Measurements from ENCODE around the gene ACSL1. TPM values are rescaled to one million over a fixed set of nuclear protein-coding genes. Genes with fewer than 3 reads are reported as not detected.
A peak's percentile ranks its signal among the peaks of the same experiment; 100 is the strongest.

The ACSL1 gene
- total and polyA plus RNA-seq, 9 of the 15 experiments (the other 6 are each of a cell fraction or from before 2014, with no cell fraction given): 6.7 to 24.1 (median 15.0) TPM

DNA sequence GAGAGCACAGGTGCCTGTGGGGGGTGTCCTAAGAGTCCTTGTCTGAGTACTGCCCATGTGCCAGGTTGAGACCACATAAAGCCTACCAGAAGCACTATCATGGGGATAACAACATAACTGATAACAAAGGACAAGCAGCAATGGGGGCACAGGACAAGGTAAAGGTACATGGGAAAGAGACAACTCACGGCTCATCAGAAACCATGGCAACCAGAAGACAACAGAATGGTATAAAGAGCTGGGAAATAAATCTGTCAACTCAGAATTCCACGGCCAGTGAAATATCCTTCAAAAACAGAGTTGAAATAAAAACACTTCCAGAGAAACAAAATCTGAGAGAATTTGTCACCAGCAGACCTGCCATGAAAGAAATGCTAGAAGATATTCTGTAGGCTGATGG is 111.9 kb downstream of the ACSL1 start:
- in situ Hi-C loops (cut with MboI): no loop called here
- Histone ChIP-seq H3K4me3 (no peak overlapping the region), H3K27me3 (ENCODE audit: control insufficient read depth in 2 of 2, insufficient read depth in 2 of 2, low read length in 2 of 2) (no peaks in the 10 kb centered on the region), H3K36me3 (ENCODE audit: control insufficient read depth, insufficient read depth, low read length) (peaks cover 91% of the 10 kb centered on the region), H2AFZ (ENCODE audit: low read depth, low read length) (no peak overlapping the region), H3K4me1 (replicated peaks in 1 of 2; ENCODE audit: control insufficient read depth in 2 of 2, insufficient read depth in 2 of 2, low read length in 2 of 2) (no peaks in the 10 kb centered on the region), H3K27ac (ENCODE audit: extremely low read depth, low read depth, low read length) (no peak overlapping the region), H3K79me2 (ENCODE audit: control insufficient read depth, insufficient read depth, low read length) (peaks cover 5% of the 10 kb centered on the region; the same call in 1 of the 3 replicates), H3K9me1 (ENCODE audit: control insufficient read depth, insufficient read depth, low read length) (no peaks in the 10 kb centered on the region), H3K4me2 (ENCODE audit: insufficient read depth, low read length) (no peak overlapping the region), H3K9me3 (replicated peaks; ENCODE audit: control insufficient read depth, insufficient read depth, low read depth, low read length) (no peaks in the 10 kb centered on the region), H4K20me1 (replicated peaks; ENCODE audit: control insufficient read depth, insufficient read depth, low read length) (no peaks in the 10 kb centered on the region), H3K9ac (ENCODE audit: insufficient read depth in 1 of 2, low read depth in 2 of 2, low read length in 2 of 2) (no peak overlapping the region)
- DNase-seq (ENCODE audit: extremely low read depth in 1 of 4, low spot score in 3 of 4) (no peak), ATAC-seq (no peak; the same call in 2 of the 3 replicates), FAIRE-seq (no peak)
- BruUV-seq (replicated peaks): no TSS peak
- TF ChIP-seq MEIS2 (IDR thresholded peaks at IDR 0.05; ENCODE audit: partially characterized antibody) (peak; percentile 12), RFX1 (IDR thresholded peaks at IDR 0.05) (peak; percentile 63), GTF2F1 (IDR thresholded peaks at IDR 0.05; ENCODE audit: low read depth, low read length) (no peak)
- ChIA-PET CTCF (ENCODE audit: low intra/inter-chr PET ratio) (no interaction called here), POLR2A (interaction anchor here (1.7 to 2.3 kb wide), 2 partner anchors 10 to 20 kb away, joined by 8 to 13 read pairs; partner anchors contain the start of gene CENPU)
- intact Hi-C loops (cut with micrococcal nuclease): no loop called here
- 37% methylated on average over 2 of the region's 2 CpGs for WGBS (ENCODE audit: insufficient coverage, low coverage, missing lambda C conversion rate)

DNA sequence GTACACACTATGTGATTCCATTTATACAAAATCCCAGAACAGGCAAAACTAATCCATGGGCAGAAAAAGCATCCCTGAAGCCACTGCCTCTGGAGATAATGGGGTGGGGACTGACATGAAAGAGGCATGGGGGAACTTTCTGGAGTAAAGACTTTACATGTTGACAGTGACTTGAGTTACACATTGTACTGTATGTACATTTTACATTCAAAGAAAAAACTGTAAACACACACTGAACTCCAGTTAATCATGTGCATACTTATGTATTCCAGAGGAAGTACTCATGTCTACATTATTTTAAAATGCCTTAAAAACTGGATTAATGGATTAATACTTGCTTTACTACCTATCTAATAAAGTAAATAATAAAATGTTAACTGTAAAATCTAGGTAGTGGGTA is 113.4 kb downstream of the ACSL1 start:
- Histone ChIP-seq H4K20me1 (replicated peaks; ENCODE audit: control insufficient read depth, insufficient read depth, low read length) (no peaks in the 10 kb centered on the region), H3K9me3 (replicated peaks; ENCODE audit: control insufficient read depth, insufficient read depth, low read depth, low read length) (no peaks in the 10 kb centered on the region), H2AFZ (ENCODE audit: low read depth, low read length) (no peak overlapping the region), H3K9ac (ENCODE audit: insufficient read depth in 1 of 2, low read depth in 2 of 2, low read length in 2 of 2) (no peak overlapping the region), H3K79me2 (ENCODE audit: control insufficient read depth, insufficient read depth, low read length) (peaks cover 5% of the 10 kb centered on the region; the same call in 1 of the 3 replicates), H3K4me2 (ENCODE audit: insufficient read depth, low read length) (no peak overlapping the region), H3K27me3 (ENCODE audit: control insufficient read depth in 2 of 2, insufficient read depth in 2 of 2, low read length in 2 of 2) (no peaks in the 10 kb centered on the region), H3K27ac (ENCODE audit: extremely low read depth, low read depth, low read length) (no peak overlapping the region), H3K4me1 (replicated peaks in 1 of 2; ENCODE audit: control insufficient read depth in 2 of 2, insufficient read depth in 2 of 2, low read length in 2 of 2) (no peaks in the 10 kb centered on the region), H3K36me3 (ENCODE audit: control insufficient read depth, insufficient read depth, low read length) (peaks cover 86% of the 10 kb centered on the region), H3K9me1 (ENCODE audit: control insufficient read depth, insufficient read depth, low read length) (no peaks in the 10 kb centered on the region), H3K4me3 (no peak overlapping the region)
- DNase-seq (ENCODE audit: extremely low read depth in 1 of 4, low spot score in 3 of 4) (no peak), FAIRE-seq (no peak), ATAC-seq (no peak)
- no peak for TF ChIP-seq GTF3C2 (IDR thresholded peaks at IDR 0.05; ENCODE audit: borderline replicate concordance, extremely low read depth, insufficient read length)
- TF ChIP-seq CHCHD3 (CRISPR knock-in tag; IDR thresholded peaks at IDR 0.05): no peak
- TF ChIP-seq, protein P1, sequence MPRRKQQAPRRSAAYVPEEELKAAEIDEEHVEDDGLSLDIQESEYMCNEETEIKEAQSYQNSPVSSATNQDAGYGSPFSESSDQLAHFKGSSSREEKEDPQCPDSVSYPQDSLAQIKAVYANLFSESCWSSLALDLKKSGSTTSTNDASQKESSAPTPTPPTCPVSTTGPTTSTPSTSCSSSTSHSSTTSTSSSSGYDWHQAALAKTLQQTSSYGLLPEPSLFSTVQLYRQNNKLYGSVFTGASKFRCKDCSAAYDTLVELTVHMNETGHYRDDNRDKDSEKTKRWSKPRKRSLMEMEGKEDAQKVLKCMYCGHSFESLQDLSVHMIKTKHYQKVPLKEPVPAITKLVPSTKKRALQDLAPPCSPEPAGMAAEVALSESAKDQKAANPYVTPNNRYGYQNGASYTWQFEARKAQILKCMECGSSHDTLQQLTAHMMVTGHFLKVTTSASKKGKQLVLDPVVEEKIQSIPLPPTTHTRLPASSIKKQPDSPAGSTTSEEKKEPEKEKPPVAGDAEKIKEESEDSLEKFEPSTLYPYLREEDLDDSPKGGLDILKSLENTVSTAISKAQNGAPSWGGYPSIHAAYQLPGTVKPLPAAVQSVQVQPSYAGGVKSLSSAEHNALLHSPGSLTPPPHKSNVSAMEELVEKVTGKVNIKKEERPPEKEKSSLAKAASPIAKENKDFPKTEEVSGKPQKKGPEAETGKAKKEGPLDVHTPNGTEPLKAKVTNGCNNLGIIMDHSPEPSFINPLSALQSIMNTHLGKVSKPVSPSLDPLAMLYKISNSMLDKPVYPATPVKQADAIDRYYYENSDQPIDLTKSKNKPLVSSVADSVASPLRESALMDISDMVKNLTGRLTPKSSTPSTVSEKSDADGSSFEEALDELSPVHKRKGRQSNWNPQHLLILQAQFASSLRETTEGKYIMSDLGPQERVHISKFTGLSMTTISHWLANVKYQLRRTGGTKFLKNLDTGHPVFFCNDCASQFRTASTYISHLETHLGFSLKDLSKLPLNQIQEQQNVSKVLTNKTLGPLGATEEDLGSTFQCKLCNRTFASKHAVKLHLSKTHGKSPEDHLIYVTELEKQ (CRISPR knock-in tag; IDR thresholded peaks at IDR 0.05): no peak
- intact Hi-C loops (cut with micrococcal nuclease) (no loop called here), in situ Hi-C loops (cut with MboI) (no loop called here)
- ChIA-PET POLR2A (no interaction called here), CTCF (ENCODE audit: low intra/inter-chr PET ratio) (no interaction called here)
- no TSS peak for BruUV-seq (replicated peaks)

All from K562 (cell line).